ENCODE data around the gene PRKCE.

PRKCE gene

GRCh38 chr2:45871025-45871424 is 219.6 kb downstream of the PRKCE start:
- Histone ChIP-seq H3K9ac (ENCODE audit: low read length) (no peak overlapping the region), H3K4me3 (ENCODE audit: low read depth in 1 of 2, low read length in 2 of 2) (no peak overlapping the region), H3K9me3 (ENCODE audit: low read length) (no peaks in the 10 kb centered on the region), H3K4me1 (ENCODE audit: insufficient read depth, low read length) (peaks cover 40% of the 10 kb centered on the region), H3K27ac (ENCODE audit: low read depth, low read length) (no peak overlapping the region), H3K36me3 (ENCODE audit: insufficient read depth, low read length) (no peaks in the 10 kb centered on the region), H3K27me3 (ENCODE audit: control insufficient read depth in 1 of 2, insufficient read depth in 2 of 2, low read length in 2 of 2) (no peaks in the 10 kb centered on the region)

- Histone ChIP-seq H3K4me1 (ENCODE audit: insufficient read depth, low read length) (peaks cover 40% of the 10 kb centered on the region), H3K36me3 (ENCODE audit: insufficient read depth, low read length) (no peaks in the 10 kb centered on the region), H3K9me3 (ENCODE audit: low read length) (no peaks in the 10 kb centered on the region), H3K9ac (ENCODE audit: low read length) (no peak overlapping the region), H3K27me3 (ENCODE audit: control insufficient read depth in 1 of 2, insufficient read depth in 2 of 2, low read length in 2 of 2) (no peaks in the 10 kb centered on the region), H3K27ac (ENCODE audit: low read depth, low read length) (no peak overlapping the region), H3K4me3 (ENCODE audit: low read depth in 1 of 2, low read length in 2 of 2) (no peak overlapping the region)
Observed at GRCh38 chr2:45871541-45871940, 220.1 kb downstream of the PRKCE start.

GRCh38 chr2:45872211-45872610 is 220.7 kb downstream of the PRKCE start:
- H3K36me3 ChIP-seq (ENCODE audit: insufficient read depth, low read length) = no peaks in the 10 kb centered on the region
- H3K4me1 ChIP-seq (ENCODE audit: insufficient read depth, low read length) = peaks cover 40% of the 10 kb centered on the region
- H3K9me3 ChIP-seq (ENCODE audit: low read length) = no peaks in the 10 kb centered on the region
- H3K27me3 ChIP-seq (ENCODE audit: control insufficient read depth in 1 of 2, insufficient read depth in 2 of 2, low read length in 2 of 2) = no peaks in the 10 kb centered on the region
- no peak overlapping the region for H3K27ac ChIP-seq (ENCODE audit: low read depth, low read length)
- no peak overlapping the region for H3K9ac ChIP-seq (ENCODE audit: low read length)
- no peak overlapping the region for H3K4me3 ChIP-seq (ENCODE audit: low read depth in 1 of 2, low read length in 2 of 2)

GRCh38 chr2:45874344-45874743 is 222.9 kb downstream of the PRKCE start:
- no peak overlapping the region for H3K9ac ChIP-seq (ENCODE audit: low read length)
- peaks cover 44% of the 10 kb centered on the region for H3K4me1 ChIP-seq (ENCODE audit: insufficient read depth, low read length)
- H3K4me3 ChIP-seq (ENCODE audit: low read depth in 1 of 2, low read length in 2 of 2) = no peak overlapping the region
- no peaks in the 10 kb centered on the region for H3K36me3 ChIP-seq (ENCODE audit: insufficient read depth, low read length)
- H3K9me3 ChIP-seq (ENCODE audit: low read length) = no peaks in the 10 kb centered on the region
- no peaks in the 10 kb centered on the region for H3K27me3 ChIP-seq (ENCODE audit: control insufficient read depth in 1 of 2, insufficient read depth in 2 of 2, low read length in 2 of 2)
- peak overlapping the region; percentile 17 for H3K27ac ChIP-seq (ENCODE audit: low read depth, low read length)

GRCh38 chr2:45876611-45877010 is 225.1 kb downstream of the PRKCE start:
- no peaks in the 10 kb centered on the region for H3K36me3 ChIP-seq (ENCODE audit: insufficient read depth, low read length)
- no peak overlapping the region for H3K4me3 ChIP-seq (ENCODE audit: low read depth in 1 of 2, low read length in 2 of 2)
- peaks cover 50% of the 10 kb centered on the region for H3K4me1 ChIP-seq (ENCODE audit: insufficient read depth, low read length)
- no peak overlapping the region for H3K27ac ChIP-seq (ENCODE audit: low read depth, low read length)
- no peaks in the 10 kb centered on the region for H3K9me3 ChIP-seq (ENCODE audit: low read length)
- no peaks in the 10 kb centered on the region for H3K27me3 ChIP-seq (ENCODE audit: control insufficient read depth in 1 of 2, insufficient read depth in 2 of 2, low read length in 2 of 2)
- H3K9ac ChIP-seq (ENCODE audit: low read length) = no peak overlapping the region

GRCh38 chr2:45879406-45879805 is 227.9 kb downstream of the PRKCE start:
- H3K27ac ChIP-seq (ENCODE audit: low read depth, low read length) = peak overlapping the region; percentile 55
- H3K27me3 ChIP-seq (ENCODE audit: control insufficient read depth in 1 of 2, insufficient read depth in 2 of 2, low read length in 2 of 2) = no peaks in the 10 kb centered on the region
- H3K4me3 ChIP-seq (ENCODE audit: low read depth in 1 of 2, low read length in 2 of 2) = no peak overlapping the region
- peaks cover 51% of the 10 kb centered on the region for H3K4me1 ChIP-seq (ENCODE audit: insufficient read depth, low read length)
- H3K36me3 ChIP-seq (ENCODE audit: insufficient read depth, low read length) = no peaks in the 10 kb centered on the region
- no peak overlapping the region for H3K9ac ChIP-seq (ENCODE audit: low read length)
- no peaks in the 10 kb centered on the region for H3K9me3 ChIP-seq (ENCODE audit: low read length)

- H3K4me3 ChIP-seq (ENCODE audit: low read depth in 1 of 2, low read length in 2 of 2) = no peak overlapping the region
- H3K27me3 ChIP-seq (ENCODE audit: control insufficient read depth in 1 of 2, insufficient read depth in 2 of 2, low read length in 2 of 2) = no peaks in the 10 kb centered on the region
- H3K36me3 ChIP-seq (ENCODE audit: insufficient read depth, low read length) = no peaks in the 10 kb centered on the region
- H3K4me1 ChIP-seq (ENCODE audit: insufficient read depth, low read length) = peaks cover 49% of the 10 kb centered on the region
- no peak overlapping the region for H3K27ac ChIP-seq (ENCODE audit: low read depth, low read length)
- H3K9ac ChIP-seq (ENCODE audit: low read length) = no peak overlapping the region
- H3K9me3 ChIP-seq (ENCODE audit: low read length) = no peaks in the 10 kb centered on the region
Observed at GRCh38 chr2:45879936-45880335, 228.5 kb downstream of the PRKCE start.

GRCh38 chr2:45881970-45882581 is 230.6 kb downstream of the PRKCE start:
- H3K4me1 ChIP-seq (ENCODE audit: insufficient read depth, low read length) = peaks cover 70% of the 10 kb centered on the region
- no peaks in the 10 kb centered on the region for H3K36me3 ChIP-seq (ENCODE audit: insufficient read depth, low read length)
- no peaks in the 10 kb centered on the region for H3K27me3 ChIP-seq (ENCODE audit: control insufficient read depth in 1 of 2, insufficient read depth in 2 of 2, low read length in 2 of 2)
- no peak overlapping the region for H3K4me3 ChIP-seq (ENCODE audit: low read depth in 1 of 2, low read length in 2 of 2)
- peak overlapping the region; percentile 71 for H3K27ac ChIP-seq (ENCODE audit: low read depth, low read length)
- no peaks in the 10 kb centered on the region for H3K9me3 ChIP-seq (ENCODE audit: low read length)
- no peak overlapping the region for H3K9ac ChIP-seq (ENCODE audit: low read length)

GRCh38 chr2:45882707-45883602 is 231.5 kb downstream of the PRKCE start:
- H3K9ac ChIP-seq (ENCODE audit: low read length) = no peak overlapping the region
- H3K4me1 ChIP-seq (ENCODE audit: insufficient read depth, low read length) = peaks cover 78% of the 10 kb centered on the region
- H3K27me3 ChIP-seq (ENCODE audit: control insufficient read depth in 1 of 2, insufficient read depth in 2 of 2, low read length in 2 of 2) = no peaks in the 10 kb centered on the region
- no peaks in the 10 kb centered on the region for H3K36me3 ChIP-seq (ENCODE audit: insufficient read depth, low read length)
- H3K27ac ChIP-seq (ENCODE audit: low read depth, low read length) = peak overlapping the region; percentile 71
- H3K4me3 ChIP-seq (ENCODE audit: low read depth in 1 of 2, low read length in 2 of 2) = no peak overlapping the region
- H3K9me3 ChIP-seq (ENCODE audit: low read length) = no peaks in the 10 kb centered on the region

GRCh38 chr2:45883603-45884000 is 232.1 kb downstream of the PRKCE start:
- H3K4me1 ChIP-seq (ENCODE audit: insufficient read depth, low read length) = peaks cover 85% of the 10 kb centered on the region
- peak overlapping the region; percentile 62 for H3K27ac ChIP-seq (ENCODE audit: low read depth, low read length)
- H3K27me3 ChIP-seq (ENCODE audit: control insufficient read depth in 1 of 2, insufficient read depth in 2 of 2, low read length in 2 of 2) = no peaks in the 10 kb centered on the region
- no peaks in the 10 kb centered on the region for H3K36me3 ChIP-seq (ENCODE audit: insufficient read depth, low read length)
- H3K4me3 ChIP-seq (ENCODE audit: low read depth in 1 of 2, low read length in 2 of 2) = no peak overlapping the region
- no peaks in the 10 kb centered on the region for H3K9me3 ChIP-seq (ENCODE audit: low read length)
- H3K9ac ChIP-seq (ENCODE audit: low read length) = no peak overlapping the region

- Histone ChIP-seq H3K27me3 (ENCODE audit: control insufficient read depth in 1 of 2, insufficient read depth in 2 of 2, low read length in 2 of 2) (no peaks in the 10 kb centered on the region), H3K4me1 (ENCODE audit: insufficient read depth, low read length) (peaks cover 88% of the 10 kb centered on the region), H3K36me3 (ENCODE audit: insufficient read depth, low read length) (no peaks in the 10 kb centered on the region), H3K9me3 (ENCODE audit: low read length) (no peaks in the 10 kb centered on the region), H3K9ac (ENCODE audit: low read length) (no peak overlapping the region), H3K27ac (ENCODE audit: low read depth, low read length) (peak overlapping the region; percentile 62), H3K4me3 (ENCODE audit: low read depth in 1 of 2, low read length in 2 of 2) (no peak overlapping the region)
Observed at GRCh38 chr2:45884126-45884525, 232.7 kb downstream of the PRKCE start.

All from muscle layer of colon (tissue), 2 donors.